Measurements from ENCODE around the gene HCFC1R1. TPM values are rescaled to one million over a fixed set of nuclear protein-coding genes. Genes with fewer than 3 reads are reported as not detected.

HCFC1R1 gene
- total RNA-seq, 1 experiment from 2014 or later: 46.6 TPM

DNA sequence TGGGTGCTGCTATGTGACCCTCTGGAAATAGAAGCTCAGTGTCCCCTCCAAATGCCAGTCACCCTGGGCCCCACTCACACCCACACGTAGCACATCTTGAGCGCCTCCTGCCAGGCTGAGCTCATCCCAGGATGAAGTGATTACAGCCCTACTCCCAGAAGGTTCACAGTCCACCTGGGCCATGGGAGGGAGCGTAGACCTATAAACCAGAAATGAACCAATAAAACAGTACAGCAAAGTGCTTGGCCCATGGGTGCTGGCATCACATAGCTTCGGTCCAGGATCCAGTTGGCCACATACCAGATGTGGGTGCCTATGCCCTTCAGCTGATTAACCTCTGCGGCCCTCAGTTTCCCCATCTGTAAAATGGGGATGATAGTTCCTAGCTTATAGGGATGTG, 15.2 kb upstream of the HCFC1R1 start:
- Histone ChIP-seq H3K27ac (ENCODE audit: low read depth, low read length, poor library complexity, severe bottlenecking) (no peak overlapping the region), H3K9me3 (ENCODE audit: low read depth, low read length, poor library complexity, severe bottlenecking) (no peaks in the 10 kb centered on the region), H3K4me3 (ENCODE audit: low read depth, low read length, poor library complexity, severe bottlenecking) (no peak overlapping the region), H3K27me3 (replicated peaks; ENCODE audit: insufficient read depth, low read depth, low read length, poor library complexity) (peaks cover 50% of the 10 kb centered on the region), H3K36me3 (ENCODE audit: insufficient read depth, low read length, poor library complexity, severe bottlenecking) (no peaks in the 10 kb centered on the region), H3K4me1 (ENCODE audit: insufficient read depth, low read length, poor library complexity, severe bottlenecking) (no peaks in the 10 kb centered on the region)
- CTCF ChIA-PET: no interaction called here
- TF ChIP-seq EZH2 (IDR thresholded peaks at IDR 0.05; ENCODE audit: borderline replicate concordance, low read depth, low read length, poor library complexity, severe bottlenecking) (no peak), CTCF (conservative IDR thresholded peaks at IDR 0.05; ENCODE audit: low read depth, low read length) (no peak)
- DNase-seq (ENCODE audit: low spot score): no peak
- intact Hi-C loops (cut with micrococcal nuclease; ENCODE audit: unreplicated experiment): no loop called here
- POLR2A ChIA-PET (ENCODE audit: low non-redundant PET): no interaction called here
- no TSS peak for BruUV-seq (replicated peaks)

GRCh38 chr16:3038256-3038655, 14.5 kb upstream of the HCFC1R1 start:
- ChIA-PET CTCF (no interaction called here), POLR2A (ENCODE audit: low non-redundant PET) (no interaction called here)
- Histone ChIP-seq H3K27ac (ENCODE audit: low read depth, low read length, poor library complexity, severe bottlenecking) (no peak overlapping the region), H3K27me3 (replicated peaks; ENCODE audit: insufficient read depth, low read depth, low read length, poor library complexity) (peaks cover 56% of the 10 kb centered on the region), H3K9me3 (ENCODE audit: low read depth, low read length, poor library complexity, severe bottlenecking) (no peaks in the 10 kb centered on the region), H3K36me3 (ENCODE audit: insufficient read depth, low read length, poor library complexity, severe bottlenecking) (no peaks in the 10 kb centered on the region), H3K4me3 (ENCODE audit: low read depth, low read length, poor library complexity, severe bottlenecking) (no peak overlapping the region), H3K4me1 (ENCODE audit: insufficient read depth, low read length, poor library complexity, severe bottlenecking) (no peaks in the 10 kb centered on the region)
- TF ChIP-seq CTCF (conservative IDR thresholded peaks at IDR 0.05; ENCODE audit: low read depth, low read length): no peak
- TF ChIP-seq EZH2 (IDR thresholded peaks at IDR 0.05; ENCODE audit: borderline replicate concordance, low read depth, low read length, poor library complexity, severe bottlenecking): peak; percentile 8
- BruUV-seq (replicated peaks): no TSS peak
- intact Hi-C loops (cut with micrococcal nuclease; ENCODE audit: unreplicated experiment): no loop called here
- DNase-seq (ENCODE audit: low spot score): no peak

DNA sequence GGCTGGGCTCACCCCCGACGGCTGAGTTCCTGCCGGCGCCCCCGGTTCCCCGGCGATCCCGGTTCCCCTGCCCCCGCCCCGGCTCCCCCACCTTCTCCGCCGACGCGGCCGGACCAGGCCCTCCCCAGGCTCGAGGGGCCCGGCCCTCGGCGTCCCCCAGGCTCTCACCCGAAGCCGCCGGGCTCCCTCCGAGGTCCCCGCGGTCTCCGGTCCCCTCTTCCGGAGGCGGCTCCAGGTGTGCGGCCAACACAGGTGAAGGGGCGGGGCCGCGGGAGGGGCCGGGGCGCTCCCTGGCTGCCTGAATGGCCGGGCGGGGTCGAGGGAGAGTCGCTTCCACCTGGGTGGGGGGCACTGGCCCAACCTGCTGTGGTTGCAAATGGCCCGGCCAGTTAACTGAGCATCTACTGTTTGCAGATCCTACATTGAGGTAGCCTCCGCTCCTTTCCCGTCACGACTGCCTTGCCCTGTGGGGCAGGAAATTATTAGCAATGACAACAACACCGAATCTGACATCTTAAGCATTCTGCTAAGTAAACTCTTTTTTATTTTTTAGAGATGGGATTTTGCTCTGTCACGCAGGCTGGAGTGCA, 13.1 kb upstream of the HCFC1R1 start, which contains the start of gene BICDL2:
TSS of gene BICDL2 (minus strand) at position 219 of the 590 bp plus-strand sequence. CDS start 1,448 bp downstream, outside the sequence.
- no peak for DNase-seq (ENCODE audit: low spot score)
- CTCF ChIA-PET: interaction anchor here (0.6 kb wide), 1 partner anchor 19 kb away, joined by 9 read pairs; no protein-coding TSS in a partner anchor
- no peaks in the 10 kb centered on the region for H3K36me3 ChIP-seq (ENCODE audit: insufficient read depth, low read length, poor library complexity, severe bottlenecking)
- peaks cover 68% of the 10 kb centered on the region for H3K27me3 ChIP-seq (replicated peaks; ENCODE audit: insufficient read depth, low read depth, low read length, poor library complexity)
- intact Hi-C loops (cut with micrococcal nuclease; ENCODE audit: unreplicated experiment): no loop called here
- no peaks in the 10 kb centered on the region for H3K4me1 ChIP-seq (ENCODE audit: insufficient read depth, low read length, poor library complexity, severe bottlenecking)
- H3K4me3 ChIP-seq (ENCODE audit: low read depth, low read length, poor library complexity, severe bottlenecking): no peak within 1 kb of the TSS
- BruUV-seq (replicated peaks): no TSS peak
- no peaks in the 10 kb centered on the region for H3K9me3 ChIP-seq (ENCODE audit: low read depth, low read length, poor library complexity, severe bottlenecking)
- no peak within 1 kb of the TSS for H3K27ac ChIP-seq (ENCODE audit: low read depth, low read length, poor library complexity, severe bottlenecking)
- no peak for TF ChIP-seq CTCF (conservative IDR thresholded peaks at IDR 0.05; ENCODE audit: low read depth, low read length)
- TF ChIP-seq EZH2 (IDR thresholded peaks at IDR 0.05; ENCODE audit: borderline replicate concordance, low read depth, low read length, poor library complexity, severe bottlenecking): peak; percentile 91
- POLR2A ChIA-PET (ENCODE audit: low non-redundant PET): no interaction called here

Data from A673 (cell line).